ENCODE measurements around the gene DPF3.

GRCh38 chr14:72845196-72845595 lies 48.7 kb downstream of the DPF3 start:
- TF ChIP-seq POLR2A (conservative IDR thresholded peaks at IDR 0.05) (no peak), MTA2 (IDR thresholded peaks at IDR 0.05; ENCODE audit: low read depth) (no peak), FOXP1 (CRISPR knock-in tag; IDR thresholded peaks at IDR 0.05) (no peak), SP1 (CRISPR knock-in tag; IDR thresholded peaks at IDR 0.05) (no peak), CTCF (IDR thresholded peaks at IDR 0.05 in 2 of 3, conservative IDR thresholded peaks at IDR 0.05 in 1 of 3; ENCODE audit: insufficient read depth in 2 of 3, low read depth in 1 of 3, low read length in 3 of 3) (no peak), MAX (CRISPR knock-in tag; IDR thresholded peaks at IDR 0.05) (no peak), EHMT2 (IDR thresholded peaks at IDR 0.05) (no peak), ZFP1 (CRISPR knock-in tag; IDR thresholded peaks at IDR 0.05) (no peak), RERE (CRISPR knock-in tag; IDR thresholded peaks at IDR 0.05; ENCODE audit: borderline replicate concordance) (no peak), TCF7L2 (IDR thresholded peaks at IDR 0.05; ENCODE audit: low read depth, low read length) (no peak), ZBTB1 (CRISPR knock-in tag; IDR thresholded peaks at IDR 0.05; ENCODE audit: borderline replicate concordance, low read depth) (no peak)
- TF ChIP-seq, protein P1, sequence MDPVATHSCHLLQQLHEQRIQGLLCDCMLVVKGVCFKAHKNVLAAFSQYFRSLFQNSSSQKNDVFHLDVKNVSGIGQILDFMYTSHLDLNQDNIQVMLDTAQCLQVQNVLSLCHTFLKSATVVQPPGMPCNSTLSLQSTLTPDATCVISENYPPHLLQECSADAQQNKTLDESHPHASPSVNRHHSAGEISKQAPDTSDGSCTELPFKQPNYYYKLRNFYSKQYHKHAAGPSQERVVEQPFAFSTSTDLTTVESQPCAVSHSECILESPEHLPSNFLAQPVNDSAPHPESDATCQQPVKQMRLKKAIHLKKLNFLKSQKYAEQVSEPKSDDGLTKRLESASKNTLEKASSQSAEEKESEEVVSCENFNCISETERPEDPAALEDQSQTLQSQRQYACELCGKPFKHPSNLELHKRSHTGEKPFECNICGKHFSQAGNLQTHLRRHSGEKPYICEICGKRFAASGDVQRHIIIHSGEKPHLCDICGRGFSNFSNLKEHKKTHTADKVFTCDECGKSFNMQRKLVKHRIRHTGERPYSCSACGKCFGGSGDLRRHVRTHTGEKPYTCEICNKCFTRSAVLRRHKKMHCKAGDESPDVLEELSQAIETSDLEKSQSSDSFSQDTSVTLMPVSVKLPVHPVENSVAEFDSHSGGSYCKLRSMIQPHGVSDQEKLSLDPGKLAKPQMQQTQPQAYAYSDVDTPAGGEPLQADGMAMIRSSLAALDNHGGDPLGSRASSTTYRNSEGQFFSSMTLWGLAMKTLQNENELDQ (CRISPR knock-in tag; IDR thresholded peaks at IDR 0.05; ENCODE audit: borderline replicate concordance) = no peak
- TF ChIP-seq, protein P2, sequence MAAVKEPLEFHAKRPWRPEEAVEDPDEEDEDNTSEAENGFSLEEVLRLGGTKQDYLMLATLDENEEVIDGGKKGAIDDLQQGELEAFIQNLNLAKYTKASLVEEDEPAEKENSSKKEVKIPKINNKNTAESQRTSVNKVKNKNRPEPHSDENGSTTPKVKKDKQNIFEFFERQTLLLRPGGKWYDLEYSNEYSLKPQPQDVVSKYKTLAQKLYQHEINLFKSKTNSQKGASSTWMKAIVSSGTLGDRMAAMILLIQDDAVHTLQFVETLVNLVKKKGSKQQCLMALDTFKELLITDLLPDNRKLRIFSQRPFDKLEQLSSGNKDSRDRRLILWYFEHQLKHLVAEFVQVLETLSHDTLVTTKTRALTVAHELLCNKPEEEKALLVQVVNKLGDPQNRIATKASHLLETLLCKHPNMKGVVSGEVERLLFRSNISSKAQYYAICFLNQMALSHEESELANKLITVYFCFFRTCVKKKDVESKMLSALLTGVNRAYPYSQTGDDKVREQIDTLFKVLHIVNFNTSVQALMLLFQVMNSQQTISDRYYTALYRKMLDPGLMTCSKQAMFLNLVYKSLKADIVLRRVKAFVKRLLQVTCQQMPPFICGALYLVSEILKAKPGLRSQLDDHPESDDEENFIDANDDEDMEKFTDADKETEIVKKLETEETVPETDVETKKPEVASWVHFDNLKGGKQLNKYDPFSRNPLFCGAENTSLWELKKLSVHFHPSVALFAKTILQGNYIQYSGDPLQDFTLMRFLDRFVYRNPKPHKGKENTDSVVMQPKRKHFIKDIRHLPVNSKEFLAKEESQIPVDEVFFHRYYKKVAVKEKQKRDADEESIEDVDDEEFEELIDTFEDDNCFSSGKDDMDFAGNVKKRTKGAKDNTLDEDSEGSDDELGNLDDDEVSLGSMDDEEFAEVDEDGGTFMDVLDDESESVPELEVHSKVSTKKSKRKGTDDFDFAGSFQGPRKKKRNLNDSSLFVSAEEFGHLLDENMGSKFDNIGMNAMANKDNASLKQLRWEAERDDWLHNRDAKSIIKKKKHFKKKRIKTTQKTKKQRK (IDR thresholded peaks at IDR 0.05; ENCODE audit: borderline replicate concordance, low read depth, low read length) = no peak

All from K562 (cell line).